Hematopoietic multipotent progenitor cell (in vitro differentiated cells): ENCODE data around the gene LRRTM4. TPM values are rescaled to one million over a fixed set of nuclear protein-coding genes. Genes with fewer than 3 reads are reported as not detected.
A peak's percentile ranks its signal among the peaks of the same experiment; 100 is the strongest.

Source experiments
- DNase-seq, 3 donors: peaks; one replicate each; pipeline ENCODE4 v3.0.0-alpha.2; 2011 to 2015; ENCODE audit warnings: low read depth in 2 of 3, low spot score in 2 of 3
- total RNA-seq: library from RNA; depleted of rRNA; stranded (reverse); fragments of >200 nt; gene quantifications from one replicate; pipeline ENCODE4 v1.2.3, GENCODE V29; 2012

Gene LRRTM4
- total RNA-seq, 1 donor, result not detected

- no peak for DNase-seq
Measured at GRCh38 chr2:77007686-77008085, 514.5 kb downstream of the LRRTM4 start.

GRCh38 chr2:77005522-77005921 is 516.7 kb downstream of the LRRTM4 start:
- DNase-seq, result no peak

GRCh38 chr2:77001895-77002294 is 520.3 kb downstream of the LRRTM4 start:
- no peak for DNase-seq

GRCh38 chr2:76998704-76999103 is 523.5 kb downstream of the LRRTM4 start:
- DNase-seq, result no peak

GRCh38 chr2:76998152-76998551 is 524.0 kb downstream of the LRRTM4 start:
- no peak for DNase-seq

- no peak for DNase-seq
Measured at GRCh38 chr2:76997296-76997695, 524.9 kb downstream of the LRRTM4 start.

GRCh38 chr2:76985387-76986136 is 536.6 kb downstream of the LRRTM4 start:
- no peak for DNase-seq

GRCh38 chr2:76984359-76984758 is 537.8 kb downstream of the LRRTM4 start:
- DNase-seq, result no peak

GRCh38 chr2:76980067-76980787 is 541.9 kb downstream of the LRRTM4 start:
- DNase-seq, result no peak

- no peak for DNase-seq
Measured at GRCh38 chr2:76977846-76978727, 544.1 kb downstream of the LRRTM4 start.

GRCh38 chr2:76975752-76976151 is 546.4 kb downstream of the LRRTM4 start:
- no peak for DNase-seq

- DNase-seq, result no peak
Measured at GRCh38 chr2:76973610-76974009, 548.6 kb downstream of the LRRTM4 start.

GRCh38 chr2:76965772-76966171 is 556.4 kb downstream of the LRRTM4 start:
- no peak for DNase-seq

- peak in 1 of 3 donors; percentile 9 for DNase-seq
Measured at GRCh38 chr2:76958749-76959148, 563.4 kb downstream of the LRRTM4 start.

- DNase-seq, result peak in 2 of 3 donors; percentile 15 to 44
Measured at GRCh38 chr2:76953733-76954347, 568.3 kb downstream of the LRRTM4 start.

- no peak for DNase-seq
Measured at GRCh38 chr2:76946631-76947145, 575.5 kb downstream of the LRRTM4 start.

- DNase-seq, result no peak
Measured at GRCh38 chr2:76940559-76940958, 581.6 kb downstream of the LRRTM4 start.

- DNase-seq, result no peak
Measured at GRCh38 chr2:76938153-76938552, 584.0 kb downstream of the LRRTM4 start.

- DNase-seq, result no peak
Measured at GRCh38 chr2:76932550-76932949, 589.6 kb downstream of the LRRTM4 start.

GRCh38 chr2:76930056-76930744 is 592.0 kb downstream of the LRRTM4 start:
- no peak for DNase-seq
